ENCODE data around the gene ACTR2. TPM values are rescaled to one million over a fixed set of nuclear protein-coding genes. Genes with fewer than 3 reads are reported as not detected.

ACTR2 gene
- total RNA-seq, 4 donors from 2014 or later = 56.9 to 123 (median 81.8) TPM

DNA sequence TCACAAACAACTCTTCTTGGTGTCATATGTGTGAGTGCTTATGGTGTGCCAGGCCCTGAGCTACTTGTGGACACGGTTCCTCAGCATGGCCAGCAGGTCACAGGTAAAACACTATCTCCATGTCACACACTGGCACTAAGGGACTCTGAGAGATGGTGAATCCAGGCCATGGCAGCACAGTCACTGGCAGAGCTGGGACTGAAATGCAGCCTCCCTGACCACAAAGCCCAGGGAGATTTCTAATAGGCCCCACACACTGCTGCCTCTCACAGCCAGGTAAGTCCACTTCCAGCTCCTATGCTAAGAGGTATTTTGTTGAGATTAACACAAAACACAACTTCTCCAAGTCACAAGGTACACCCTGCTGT lies 92.0 kb downstream of the ACTR2 start:
- H3K27me3 ChIP-seq = no peaks in the 10 kb centered on the region
- H3K4me3 ChIP-seq = no peak overlapping the region
- 83% methylated on average over 1 of the region's 1 CpG; no CpG with 5 or more reads in 1 of the 2 donors for WGBS, 2 donors (ENCODE audit: low coverage in 1 of 2)
- in situ Hi-C loops (cut with MboI; ENCODE audit: low pct_ligation_motif_present in 1 of 4, low pct_unique_long_range_greater_than_20kb in 1 of 4, low sequenced_read_pairs in 3 of 4) (no loop called here), intact Hi-C loops (cut with DNase I; ENCODE audit: low total_unique reads) (no loop called here)
- peaks cover 0 to 13% (median 5%) of the 10 kb centered on the region in 4 donors for H3K4me1 ChIP-seq
- peaks cover 0 to 9% (median 0%) of the 10 kb centered on the region in 4 donors for H3K36me3 ChIP-seq
- no peaks in the 10 kb centered on the region for H3K9me3 ChIP-seq
- no peak for DNase-seq
- H3K27ac ChIP-seq = peak overlapping the region in 3 of 4 donors; percentile 47 to 60 (median 48)
- no peak for TF ChIP-seq EP300 (IDR thresholded peaks at IDR 0.05; ENCODE audit: low read depth)
- TF ChIP-seq, protein P1, sequence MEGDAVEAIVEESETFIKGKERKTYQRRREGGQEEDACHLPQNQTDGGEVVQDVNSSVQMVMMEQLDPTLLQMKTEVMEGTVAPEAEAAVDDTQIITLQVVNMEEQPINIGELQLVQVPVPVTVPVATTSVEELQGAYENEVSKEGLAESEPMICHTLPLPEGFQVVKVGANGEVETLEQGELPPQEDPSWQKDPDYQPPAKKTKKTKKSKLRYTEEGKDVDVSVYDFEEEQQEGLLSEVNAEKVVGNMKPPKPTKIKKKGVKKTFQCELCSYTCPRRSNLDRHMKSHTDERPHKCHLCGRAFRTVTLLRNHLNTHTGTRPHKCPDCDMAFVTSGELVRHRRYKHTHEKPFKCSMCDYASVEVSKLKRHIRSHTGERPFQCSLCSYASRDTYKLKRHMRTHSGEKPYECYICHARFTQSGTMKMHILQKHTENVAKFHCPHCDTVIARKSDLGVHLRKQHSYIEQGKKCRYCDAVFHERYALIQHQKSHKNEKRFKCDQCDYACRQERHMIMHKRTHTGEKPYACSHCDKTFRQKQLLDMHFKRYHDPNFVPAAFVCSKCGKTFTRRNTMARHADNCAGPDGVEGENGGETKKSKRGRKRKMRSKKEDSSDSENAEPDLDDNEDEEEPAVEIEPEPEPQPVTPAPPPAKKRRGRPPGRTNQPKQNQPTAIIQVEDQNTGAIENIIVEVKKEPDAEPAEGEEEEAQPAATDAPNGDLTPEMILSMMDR (IDR thresholded peaks at IDR 0.05) = no peak
- no peak for TF ChIP-seq POLR2A (IDR thresholded peaks at IDR 0.05)
- TF ChIP-seq POLR2AphosphoS5 (IDR thresholded peaks at IDR 0.05) = no peak

DNA sequence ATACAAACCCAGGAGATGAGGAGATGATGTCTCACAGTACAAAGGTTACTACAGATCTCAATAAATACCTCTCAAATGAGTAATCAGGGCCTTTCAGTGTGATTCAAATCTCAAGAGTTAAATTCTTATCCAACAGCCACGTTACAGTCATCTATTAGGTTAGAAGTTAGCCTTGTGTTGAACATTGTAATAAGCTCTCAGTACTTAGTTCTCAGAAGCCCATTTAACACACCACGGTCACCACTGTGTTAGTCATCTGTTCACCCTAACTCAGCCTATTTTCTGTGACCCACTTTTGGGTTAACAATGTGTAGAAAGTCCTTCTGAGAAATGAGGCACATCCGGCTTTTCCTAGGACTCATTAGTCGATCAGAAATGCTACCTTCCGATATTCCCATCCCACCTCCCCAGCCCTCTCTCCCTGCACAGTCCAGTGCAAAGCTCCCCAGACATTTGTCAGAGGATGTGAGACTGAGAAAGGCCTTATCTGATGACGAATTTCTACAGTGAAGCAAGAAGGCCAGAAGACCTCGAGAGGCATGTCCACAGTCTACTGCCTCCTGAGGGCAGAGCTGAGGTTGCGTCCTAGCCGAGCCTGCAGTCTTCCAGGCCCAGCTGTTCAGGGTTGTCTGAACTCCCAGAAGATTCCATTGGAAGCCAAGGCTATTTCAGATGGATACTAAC lies 92.6 kb downstream of the ACTR2 start:
- TF ChIP-seq EP300 (IDR thresholded peaks at IDR 0.05; ENCODE audit: low read depth) (no peak), POLR2AphosphoS5 (IDR thresholded peaks at IDR 0.05) (peak in 1 of 3 donors; percentile 51), POLR2A (IDR thresholded peaks at IDR 0.05) (no peak)
- TF ChIP-seq, protein P1 (IDR thresholded peaks at IDR 0.05) = no peak
- H3K4me3 ChIP-seq = no peak overlapping the region
- H3K9me3 ChIP-seq = no peaks in the 10 kb centered on the region
- in situ Hi-C loops (cut with MboI; ENCODE audit: low pct_ligation_motif_present in 1 of 4, low pct_unique_long_range_greater_than_20kb in 1 of 4, low sequenced_read_pairs in 3 of 4) = no loop called here
- DNase-seq = no peak
- intact Hi-C loops (cut with DNase I; ENCODE audit: low total_unique reads) = no loop called here
- H3K27me3 ChIP-seq = no peaks in the 10 kb centered on the region
- H3K36me3 ChIP-seq = peaks cover 0 to 9% (median 0%) of the 10 kb centered on the region in 4 donors
- WGBS, 2 donors (ENCODE audit: low coverage in 1 of 2) = 59 to 81% methylated on average over 3 to 8 of the region's 9 CpGs
- peak overlapping the region in 3 of 4 donors; percentile 17 to 48 (median 27) for H3K27ac ChIP-seq
- peaks cover 0 to 13% (median 5%) of the 10 kb centered on the region in 4 donors for H3K4me1 ChIP-seq

Other genes starting within 250 kb of the ACTR2 start
- gene SLC1A4, start 238.4 kb upstream of the ACTR2 start, total RNA-seq = 10 to 100 TPM in 1 of 4 donors, 1 to 10 TPM in 3; 5.9 to 18.7 (median 9.1) TPM
- 10 to 100 TPM; 11.6 to 32.2 (median 15.9) TPM for gene CEP68, start 171.4 kb upstream of the ACTR2 start, total RNA-seq
- gene RAB1A, start 97.7 kb upstream of the ACTR2 start, total RNA-seq = 10 to 100 TPM; 16.9 to 98.3 (median 55.0) TPM
- gene SPRED2, start 204.8 kb downstream of the ACTR2 start, total RNA-seq = 10 to 100 TPM in 3 of 4 donors, 1 to 10 TPM in 1; 8.4 to 34.8 (median 29.7) TPM